GM18909 (cell line): Measurements from ENCODE around the gene FN3KRP.
A peak's percentile ranks its signal among the peaks of the same experiment; 100 is the strongest.

Experiments
- ATAC-seq: cut with Tn5 transposase; IDR thresholded peaks from one replicate; pipeline ENCODE4 v1.9.1; 2021; ENCODE audit warnings: mild to moderate bottlenecking; ENCODE audit not compliant: unreplicated experiment, poor library complexity

The FN3KRP gene

GRCh38 chr17:82716203-82717010, at the start of gene FN3KRP:
Gene FN3KRP, plus strand, starts transcription at chr17:82716706. Its CDS starts 50 bp downstream, at chr17:82716756.
- ATAC-seq = peak; percentile 59

GRCh38 chr17:82666931-82667667, 49.4 kb upstream of the FN3KRP start:
- no peak for ATAC-seq

GRCh38 chr17:82667668-82668000, 48.9 kb upstream of the FN3KRP start:
- no peak for ATAC-seq

GRCh38 chr17:82668024-82668630, 48.4 kb upstream of the FN3KRP start:
- ATAC-seq = no peak

GRCh38 chr17:82668631-82669099, 47.8 kb upstream of the FN3KRP start:
- ATAC-seq = no peak

- no peak for ATAC-seq
These were observed 45.6 kb upstream of the FN3KRP start for GRCh38 chr17:82670661-82671450.

- ATAC-seq = no peak
These were observed 41.6 kb upstream of the FN3KRP start for GRCh38 chr17:82674656-82675475.

GRCh38 chr17:82675476-82676245, 40.8 kb upstream of the FN3KRP start:
- ATAC-seq = no peak

- ATAC-seq = no peak
These were observed 39.1 kb upstream of the FN3KRP start for GRCh38 chr17:82677353-82677925.

- no peak for ATAC-seq
These were observed 38.1 kb upstream of the FN3KRP start for GRCh38 chr17:82678265-82678891.

- ATAC-seq = no peak
These were observed 36.7 kb upstream of the FN3KRP start for GRCh38 chr17:82679586-82680465.

GRCh38 chr17:82681547-82681946, 35.0 kb upstream of the FN3KRP start:
- ATAC-seq = no peak

- ATAC-seq = no peak
These were observed 33.0 kb upstream of the FN3KRP start for GRCh38 chr17:82683534-82683933.

GRCh38 chr17:82684228-82684841, 32.2 kb upstream of the FN3KRP start:
- no peak for ATAC-seq

- ATAC-seq = no peak
These were observed 31.2 kb upstream of the FN3KRP start for GRCh38 chr17:82685291-82685690.
